HTR-8/SVneo (cell line): ENCODE data around the gene SPDYE9.
"Not testable (repeated sequence)": the region's sequence is repeated elsewhere in the genome, so short reads cannot be mapped to it uniquely, and the experiment has no call there.

Experiments used
- DNase-seq: peaks from one replicate; pipeline ENCODE4 v3.0.0; 2011; ENCODE audit warnings: low spot score, mixed read lengths; ENCODE audit not compliant: insufficient read length
- FAIRE-seq: peaks from 2 replicates; lab custom pipeline; 2011; peaks lifted over from hg19 to GRCh38; lab: Jason Lieb, UNC

The SPDYE9 gene, protein sequence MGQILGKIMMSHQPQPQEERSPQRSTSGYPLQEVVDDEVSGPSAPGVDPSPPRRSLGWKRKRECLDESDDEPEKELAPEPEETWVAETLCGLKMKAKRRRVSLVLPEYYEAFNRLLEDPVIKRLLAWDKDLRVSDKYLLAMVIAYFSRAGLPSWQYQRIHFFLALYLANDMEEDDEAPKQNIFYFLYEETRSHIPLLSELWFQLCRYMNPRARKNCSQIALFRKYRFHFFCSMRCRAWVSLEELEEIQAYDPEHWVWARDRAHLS

DNA sequence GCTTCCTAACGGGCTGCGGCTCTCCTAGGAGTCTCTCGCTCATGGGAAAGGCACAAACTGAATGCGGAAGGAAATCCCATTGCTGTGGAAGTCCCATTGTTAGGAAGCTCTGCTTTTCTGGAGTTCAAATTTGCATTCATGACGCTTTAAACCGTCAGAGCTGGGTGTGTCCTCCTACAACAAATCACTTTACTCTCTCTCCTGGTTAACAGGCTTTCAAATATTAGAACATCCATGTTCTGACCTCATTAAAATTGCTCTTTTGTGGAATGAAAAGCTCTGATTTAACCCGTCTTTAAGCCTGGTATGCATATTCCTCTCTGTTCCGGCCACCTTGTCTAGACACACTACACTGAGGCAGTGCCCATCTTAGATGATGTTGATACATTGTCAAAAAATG lies at the start of gene SPDYE9:
SPDYE9 (minus strand) TSS at position 101 of the 400 bp plus-strand sequence. CDS start 1,800 bp downstream, outside the sequence.
- not testable (repeated sequence) for FAIRE-seq, DNase-seq

DNA sequence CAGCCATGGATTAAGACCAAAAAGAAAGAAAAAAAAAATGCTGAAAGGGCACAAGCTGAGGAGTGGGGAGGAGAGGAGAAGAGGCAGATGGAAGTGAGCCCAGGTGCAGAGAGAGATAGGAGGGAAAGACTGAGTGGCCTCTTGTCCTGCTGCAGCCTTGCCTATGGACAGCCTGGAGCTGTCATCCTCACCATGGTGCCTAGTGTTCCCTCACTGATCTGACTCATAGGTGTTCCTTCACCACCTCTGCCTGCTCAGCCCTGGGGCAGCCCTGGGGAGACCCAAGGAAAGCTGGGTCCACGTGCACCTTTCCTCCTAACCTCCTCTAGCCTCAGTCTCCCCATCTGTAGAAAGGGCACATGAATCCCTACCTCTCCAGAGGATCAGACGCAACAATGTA lies 49.0 kb upstream of the SPDYE9 start:
- not testable (repeated sequence) for DNase-seq, FAIRE-seq

GRCh38 chr7:73132651-73133217 lies 46.9 kb upstream of the SPDYE9 start:
- not testable (repeated sequence) for FAIRE-seq

GRCh38 chr7:73130612-73131011 lies 44.8 kb upstream of the SPDYE9 start:
- not testable (repeated sequence) for FAIRE-seq, DNase-seq

More at GRCh38 chr7:73132651-73133217, 46.9 kb upstream of the SPDYE9 start:
- DNase-seq: not testable (repeated sequence)

DNA sequence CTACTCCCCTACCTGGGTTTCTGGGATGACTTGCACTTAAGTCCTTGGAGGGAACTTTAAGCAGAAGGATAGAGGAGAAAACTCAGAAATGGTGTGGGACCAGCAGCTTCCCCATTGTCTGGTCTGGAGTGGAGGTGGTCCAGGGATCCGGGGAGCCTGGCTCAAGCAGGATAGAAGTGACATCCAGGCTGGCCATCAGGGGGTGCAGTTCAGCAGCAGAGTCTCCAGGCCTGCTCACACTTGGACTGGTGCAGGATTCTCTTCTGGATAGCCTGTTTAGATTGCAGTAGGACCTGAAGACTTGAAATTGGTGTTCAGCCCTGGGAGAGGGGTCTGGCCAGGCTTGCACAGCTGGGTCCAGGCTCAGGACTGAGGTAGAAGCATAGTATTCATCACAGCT lies 38.3 kb upstream of the SPDYE9 start:
- not testable (repeated sequence) for FAIRE-seq, DNase-seq

DNA sequence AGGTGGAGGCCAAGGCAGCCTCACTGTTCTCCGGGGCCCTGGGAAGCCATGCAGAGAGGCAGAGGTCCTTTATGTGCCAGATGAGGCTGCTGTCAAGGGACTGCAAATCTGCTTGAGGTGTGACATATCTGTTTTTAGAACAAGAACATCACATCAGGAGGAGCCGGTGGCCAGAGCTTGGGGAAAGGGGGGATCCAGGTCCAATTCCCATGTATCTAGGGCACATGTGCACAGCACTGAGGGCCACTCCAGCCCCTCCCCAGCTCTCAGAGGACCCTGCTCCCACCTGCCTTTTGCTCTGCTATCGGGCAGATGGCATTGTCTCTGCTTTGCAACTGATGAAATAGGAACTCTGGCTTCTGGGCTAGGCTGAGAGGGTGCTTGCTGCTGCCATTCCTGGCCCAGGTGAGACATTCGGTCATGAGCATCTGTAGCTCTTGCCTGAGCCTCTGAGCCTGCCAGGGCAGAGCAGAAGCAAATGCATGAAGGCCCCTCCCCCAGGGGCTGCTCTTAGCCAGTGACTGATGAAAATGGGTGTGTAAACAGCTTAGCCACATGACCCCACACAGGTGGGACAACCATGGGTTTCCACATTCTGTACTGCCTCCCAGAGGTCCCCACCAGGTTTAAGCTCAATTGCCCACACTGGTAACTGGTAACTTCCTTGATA lies 37.1 kb upstream of the SPDYE9 start:
- DNase-seq, FAIRE-seq: not testable (repeated sequence)

- FAIRE-seq, DNase-seq: not testable (repeated sequence)
These were observed 32.3 kb upstream of the SPDYE9 start for GRCh38 chr7:73118155-73118554.

DNA sequence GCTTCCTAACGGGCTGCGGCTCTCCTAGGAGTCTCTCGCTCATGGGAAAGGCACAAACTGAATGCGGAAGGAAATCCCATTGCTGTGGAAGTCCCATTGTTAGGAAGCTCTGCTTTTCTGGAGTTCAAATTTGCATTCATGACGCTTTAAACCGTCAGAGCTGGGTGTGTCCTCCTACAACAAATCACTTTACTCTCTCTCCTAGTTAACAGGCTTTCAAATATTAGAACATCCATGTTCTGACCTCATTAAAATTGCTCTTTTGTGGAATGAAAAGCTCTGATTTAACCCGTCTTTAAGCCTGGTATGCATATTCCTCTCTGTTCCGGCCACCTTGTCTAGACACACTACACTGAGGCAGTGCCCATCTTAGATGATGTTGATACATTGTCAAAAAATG lies 28.0 kb downstream of the SPDYE9 start, which contains the start of gene SPDYE11:
SPDYE11 (minus strand) TSS at position 101 of the 400 bp plus-strand sequence. CDS start 1,800 bp downstream, outside the sequence.
- FAIRE-seq, DNase-seq: not testable (repeated sequence)

- DNase-seq, FAIRE-seq: not testable (repeated sequence)
These were observed 56.2 kb downstream of the SPDYE9 start, which contains the start of gene SPDYE8 for GRCh38 chr7:73029666-73030065. Gene SPDYE8, minus strand, starts transcription at chr7:73029766. Its CDS starts 1,800 bp downstream, at chr7:73027966.
